HepG2 (cell line): ENCODE results near the gene FGFR2. TPM values are rescaled to one million over a fixed set of nuclear protein-coding genes. Genes with fewer than 3 reads are reported as not detected.

Source experiments
- ATAC-seq: fragments of 200-7000 bp; cut with Tn5 transposase; 3 replicates; pipeline ENCODE4 v1.9.1; 2020; ENCODE audit warnings: mild to moderate bottlenecking, moderate library complexity
- BruUV-seq: library from RNA; stranded (reverse); fragments of 400-500 nt; replicated peaks from 2 replicates; lab custom pipeline; 2021; lab: Mats Ljungman, UMichigan
- CTCF ChIA-PET: fragments of 300-600 bp; formaldehyde crosslinking; extraction: SDS; loops from one replicate; lab custom pipeline; 2021; ENCODE audit warnings: low total read pairs, inconsistent platforms, low intra/inter-chr PET ratio; lab: Yijun Ruan, JAX
- POLR2A ChIA-PET: fragments of 350-600 bp; sonication (Branson Sonifier 250); formaldehyde crosslinking; loops from one replicate; lab custom pipeline; 2020; ENCODE audit warnings: antibody characterized with exemption, inconsistent platforms; lab: Yijun Ruan, JAX
- DNase-seq: peaks from one replicate; pipeline ENCODE4 v3.0.0-alpha.2; 2015; ENCODE audit warnings: low spot score
- FAIRE-seq: peaks from 3 replicates; lab custom pipeline; 2011; peaks lifted over from hg19 to GRCh38; lab: Jason Lieb, UNC
- H2AFZ ChIP-seq: one replicate; pipeline ENCODE4 v1.6.1; 2011; ENCODE audit warnings: low read length, inconsistent platforms
- H3K27ac ChIP-seq: fragments of 300-600 bp; 3 replicates; pipeline ENCODE4 v1.8.0; 2011; ENCODE audit warnings: mixed run types, mild to moderate bottlenecking, mixed read lengths, low read length, inconsistent platforms; ENCODE audit not compliant: insufficient read depth; ENCODE audit errors: extremely low read length
- H3K27me3 ChIP-seq, 2 experiments: fragments of 200-600 bp in 1 of 2; 2 replicates in 1 of 2; 3 replicates in 1 of 2; pipeline versions ENCODE4 v1.6.0 to v1.8.0; 2011; ENCODE audit warnings: low read length in 2 of 2, mild to moderate bottlenecking in 2 of 2, moderate library complexity in 2 of 2, inconsistent platforms in 1 of 2; ENCODE audit not compliant: insufficient read depth in 2 of 2, control insufficient read depth in 1 of 2
- H3K36me3 ChIP-seq, 2 experiments: fragments of 200-600 bp in 1 of 2; replicated peaks in 1 of 2; 2 replicates in 1 of 2; 3 replicates in 1 of 2; pipeline versions ENCODE4 v1.5.1 to v1.8.0; 2011; ENCODE audit warnings: low read length in 2 of 2, inconsistent platforms in 1 of 2; ENCODE audit not compliant: insufficient read depth in 2 of 2, control insufficient read depth in 1 of 2
- H3K4me1 ChIP-seq: 2 replicates; pipeline ENCODE4 v1.5.1; 2012; ENCODE audit warnings: low read length, inconsistent platforms; ENCODE audit not compliant: insufficient read depth
- H3K4me2 ChIP-seq: 2 replicates; pipeline ENCODE4 v1.6.0; 2011; ENCODE audit warnings: low read depth, low read length, inconsistent platforms
- H3K4me3 ChIP-seq, 3 experiments: fragments of 200-600 bp in 1 of 3; sonication (generic), shearing (Covaris generic) in 1 of 3; replicated peaks in 1 of 3; 2 replicates each; pipeline ENCODE4 v1.5.1; 2011 to 2016; ENCODE audit warnings: low read length in 3 of 3, inconsistent platforms in 2 of 3, low read depth in 2 of 3, mild to moderate bottlenecking in 2 of 3, control low read depth in 1 of 3, mixed read lengths in 1 of 3; ENCODE audit not compliant: insufficient read depth in 1 of 3
- H3K79me2 ChIP-seq: one replicate; pipeline ENCODE4 v1.6.1; 2011; ENCODE audit warnings: low read length, inconsistent platforms; ENCODE audit not compliant: insufficient read depth
- H3K9ac ChIP-seq: 2 replicates; pipeline ENCODE4 v1.6.0; 2011; ENCODE audit warnings: mild to moderate bottlenecking, low read depth, low read length, inconsistent platforms; ENCODE audit not compliant: insufficient read depth
- H3K9me3 ChIP-seq: 2 replicates; pipeline ENCODE4 v1.5.1; 2012; ENCODE audit warnings: mild to moderate bottlenecking, low read length
- H4K20me1 ChIP-seq: 2 replicates; pipeline ENCODE4 v1.6.0; 2011; ENCODE audit warnings: inconsistent platforms, mild to moderate bottlenecking, low read length, moderate library complexity; ENCODE audit not compliant: insufficient read depth
- FOXO1 ChIP-seq: sonication (generic); formaldehyde crosslinking; IDR thresholded peaks from 2 replicates; pipeline ENCODE4 v1.4.0; 2020; ENCODE audit warnings: missing genetic modification reagents
- HDAC1 ChIP-seq: sonication (generic); formaldehyde crosslinking; IDR thresholded peaks from 2 replicates; pipeline ENCODE4 v1.5.1; 2020; ENCODE audit warnings: mild to moderate bottlenecking, missing genetic modification reagents
- HNF1A ChIP-seq, 2 experiments: sonication (generic) in 1 of 2; formaldehyde crosslinking in 1 of 2; IDR thresholded peaks; 2 replicates each; pipeline versions ENCODE4 v1.4.0 to v1.6.1; 2016 to 2020; ENCODE audit warnings: borderline replicate concordance in 1 of 2, low read depth in 1 of 2, mild to moderate bottlenecking in 1 of 2, missing genetic modification reagents in 1 of 2
- PAXIP1 ChIP-seq: sonication (generic); formaldehyde crosslinking; conservative IDR thresholded peaks from 2 replicates; pipeline ENCODE4 v1.4.0; 2020; ENCODE audit warnings: mild to moderate bottlenecking, missing genetic modification reagents, moderate library complexity
- TARDBP ChIP-seq: sonication (generic); formaldehyde crosslinking; IDR thresholded peaks from 2 replicates; pipeline ENCODE4 v1.8.0; 2022; ENCODE audit warnings: mild to moderate bottlenecking, missing genetic modification reagents
- ZBTB10 ChIP-seq: sonication (generic); formaldehyde crosslinking; IDR thresholded peaks from 2 replicates; pipeline ENCODE4 v1.4.0; 2020; ENCODE audit warnings: missing genetic modification reagents, borderline replicate concordance
- ZSCAN9 ChIP-seq: IDR thresholded peaks from 2 replicates; pipeline ENCODE4 v1.6.1; 2016; ENCODE audit warnings: borderline replicate concordance
- WGBS: methylation state at CpG from one replicate; pipeline ENCODE4 v1.1.6; 2017; ENCODE audit warnings: low lambda C conversion rate; 5-methylcytosine and 5-hydroxymethylcytosine counted together
- in situ Hi-C: cut with HindIII; loops from 2 replicates; pipeline ENCODE4 v1.10.0; 2017; ENCODE audit warnings: low pct_unique_long_range_greater_than_20kb; ENCODE audit not compliant: extremely low pct_ligation_motif_present
- intact Hi-C: fragments of 100-400 bp; cut with micrococcal nuclease; formaldehyde crosslinking; loops from one replicate; pipeline ENCODE4 v1.10.0; 2022; ENCODE audit not compliant: unreplicated experiment
- polyA plus RNA-seq, 8 experiments: library from polyadenylated mRNA; depleted of rRNA in 3 of 8; stranded (reverse) in 7 of 8; unstranded in 1 of 8; fragments of >200 nt; fragmentation: Illumina TruSeq in 4 of 8; extraction: Trizol in 4 of 8; gene quantifications; 2 replicates each; pipeline versions ENCODE4 v1.2.1 to v1.2.3, GENCODE V29; 2011 to 2016; ENCODE audit warnings: low read depth in 4 of 8, missing spikeins in 1 of 8, mixed read lengths in 1 of 8; ENCODE audit not compliant: insufficient read depth in 1 of 8
- total RNA-seq, 5 experiments: library from RNA; depleted of rRNA; stranded (reverse); fragments of >200 nt; fragmentation: Illumina TruSeq; extraction: Trizol; gene quantifications; 2 replicates each; pipeline ENCODE4 v1.2.3, GENCODE V29; 2016; ENCODE audit warnings: low read depth in 1 of 5

The FGFR2 gene
- total and polyA plus RNA-seq, 2 of the 13 experiments (the other 11 are each of a cell fraction or from before 2014, with no cell fraction given) = 1.6 to 2.6 TPM

GRCh38 chr10:121644501-121644900, 46.3 kb upstream of the FGFR2 start:
- H3K4me2 ChIP-seq = no peak overlapping the region
- intact Hi-C loops (no loop called here), in situ Hi-C loops (no loop called here)
- no peaks in the 10 kb centered on the region for H3K4me1 ChIP-seq
- CTCF ChIA-PET = no interaction called here
- H2AFZ ChIP-seq = no peak overlapping the region
- H3K9ac ChIP-seq = no peak overlapping the region
- no peak overlapping the region for H3K27ac ChIP-seq
- no peaks in the 10 kb centered on the region for H4K20me1 ChIP-seq
- no peak for FAIRE-seq
- BruUV-seq = no TSS peak
- no peak overlapping the region for H3K4me3 ChIP-seq
- WGBS = 17% methylated on average over 1 of the region's 2 CpGs
- H3K36me3 ChIP-seq = no peaks in the 10 kb centered on the region
- peaks cover 0 to 24% of the 10 kb centered on the region in 2 experiments; a peak in 1 of 5 replicates for H3K27me3 ChIP-seq
- DNase-seq = no peak
- TF ChIP-seq HNF1A (IDR thresholded peaks at IDR 0.05; ENCODE audit: low read depth) (no peak), HNF1A (CRISPR knock-in tag; IDR thresholded peaks at IDR 0.05; ENCODE audit: borderline replicate concordance) (no peak), HDAC1 (CRISPR knock-in tag) (no peak), ZBTB10 (CRISPR knock-in tag) (no peak), PAXIP1 (CRISPR knock-in tag) (no peak), FOXO1 (no peak), TARDBP (CRISPR knock-in tag) (no peak), ZSCAN9 (CRISPR knock-in tag) (no peak)
- H3K9me3 ChIP-seq = no peaks in the 10 kb centered on the region
- no peak for ATAC-seq
- POLR2A ChIA-PET = no interaction called here
- H3K79me2 ChIP-seq = no peaks in the 10 kb centered on the region
